Dendritic cell treated with granulocyte-macrophage colony-stimulating factor and Interleukin-4, amounts not matched to agents 40 ng/mL and 50 ng/mL, for 4 days (primary cell): ENCODE measurements around the gene GMEB1.
A peak's percentile ranks its signal among the peaks of the same experiment; 100 is the strongest.
"Not testable (repeated sequence)": the region's sequence is repeated elsewhere in the genome, so short reads cannot be mapped to it uniquely, and the experiment has no call there.

Experiments used
- H3K27ac Mint-ChIP-seq: one replicate; pipeline ENCODE4 v1.8.0; 2022; ENCODE audit warnings: mild to moderate bottlenecking, mixed read lengths
- H3K27me3 Mint-ChIP-seq: one replicate; pipeline ENCODE4 v1.8.0; 2022; ENCODE audit warnings: mild to moderate bottlenecking, mixed read lengths
- H3K36me3 Mint-ChIP-seq: one replicate; pipeline ENCODE4 v1.8.0; 2022; ENCODE audit warnings: low read depth, mixed read lengths
- H3K4me1 Mint-ChIP-seq: one replicate; pipeline ENCODE4 v1.8.0; 2022; ENCODE audit warnings: low read depth, mixed read lengths
- H3K4me3 Mint-ChIP-seq: one replicate; pipeline ENCODE4 v1.8.0; 2022; ENCODE audit warnings: mild to moderate bottlenecking, moderate library complexity, mixed read lengths
- H3K9me3 Mint-ChIP-seq: one replicate; pipeline ENCODE4 v1.8.0; 2022; ENCODE audit warnings: mixed read lengths
- intact Hi-C: fragments of 100-400 bp; cut with micrococcal nuclease; formaldehyde crosslinking; loops from one replicate; pipeline ENCODE4 v1.15.0; 2022

GMEB1 gene

DNA sequence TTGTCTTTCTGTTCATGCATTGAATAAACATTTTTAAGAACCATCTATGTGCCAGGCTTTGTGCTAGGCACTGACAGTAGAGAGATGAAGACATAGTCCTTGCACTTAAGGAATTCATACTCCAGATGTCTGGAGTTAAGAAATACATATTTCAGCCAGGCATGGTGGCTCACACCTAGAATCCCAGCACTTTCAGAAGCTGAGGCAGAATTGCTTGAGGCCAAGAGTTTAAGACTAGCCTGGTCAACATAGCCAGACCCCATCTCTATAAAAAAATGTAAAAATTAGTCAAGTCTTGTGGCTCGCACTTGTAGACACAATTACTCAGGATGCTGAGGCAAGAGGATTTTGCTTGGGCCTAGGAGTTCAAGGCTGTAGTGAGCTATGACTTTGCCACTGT lies 49.6 kb downstream of the GMEB1 start:
- no peaks in the 10 kb centered on the region for H3K9me3 Mint-ChIP-seq
- H3K27me3 Mint-ChIP-seq = no peaks in the 10 kb centered on the region
- no peak overlapping the region for H3K4me3 Mint-ChIP-seq
- H3K27ac Mint-ChIP-seq = no peak overlapping the region
- peaks cover 22% of the 10 kb centered on the region for H3K36me3 Mint-ChIP-seq
- H3K4me1 Mint-ChIP-seq = peaks cover 46% of the 10 kb centered on the region
- intact Hi-C loops = no loop called here

DNA sequence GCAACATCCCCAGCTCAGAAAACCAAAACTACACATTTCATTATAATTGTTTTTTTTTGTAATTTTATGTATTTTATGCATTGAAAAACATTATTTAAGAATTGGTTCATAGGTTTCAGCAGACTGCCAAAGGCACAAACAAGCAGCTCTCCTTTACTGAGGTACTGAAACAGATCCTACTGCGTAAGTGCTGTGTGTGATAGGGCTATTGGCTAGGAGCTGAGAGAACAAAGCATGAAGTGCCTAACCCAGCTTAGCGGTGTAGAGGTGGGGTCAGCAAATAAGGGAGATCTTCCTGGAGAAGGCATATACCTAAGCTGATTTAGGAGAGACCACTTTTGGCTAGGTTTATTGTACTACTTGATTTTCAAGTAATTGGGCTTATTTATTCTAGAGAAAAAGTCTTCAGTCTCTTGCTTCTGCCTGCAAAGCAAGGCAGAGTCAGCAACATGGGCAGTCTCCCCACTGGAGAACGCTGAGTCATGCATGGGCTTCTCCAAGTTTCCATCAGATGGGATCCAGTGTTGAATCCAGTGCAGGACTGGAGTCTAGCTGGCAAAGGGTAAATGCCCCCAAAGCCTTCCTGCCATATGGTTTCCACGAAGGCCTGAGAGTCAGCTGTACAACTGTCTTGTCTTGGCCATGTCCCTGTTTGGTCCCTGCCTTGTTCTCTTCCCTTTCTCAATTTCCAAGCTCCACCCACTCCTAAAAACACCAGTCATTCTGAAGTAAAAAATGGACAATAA lies 50.2 kb downstream of the GMEB1 start:
- H3K27me3 Mint-ChIP-seq = no peaks in the 10 kb centered on the region
- no peak overlapping the region for H3K4me3 Mint-ChIP-seq
- peaks cover 44% of the 10 kb centered on the region for H3K4me1 Mint-ChIP-seq
- intact Hi-C loops = no loop called here
- H3K36me3 Mint-ChIP-seq = peaks cover 18% of the 10 kb centered on the region
- no peaks in the 10 kb centered on the region for H3K9me3 Mint-ChIP-seq
- no peak overlapping the region for H3K27ac Mint-ChIP-seq

DNA sequence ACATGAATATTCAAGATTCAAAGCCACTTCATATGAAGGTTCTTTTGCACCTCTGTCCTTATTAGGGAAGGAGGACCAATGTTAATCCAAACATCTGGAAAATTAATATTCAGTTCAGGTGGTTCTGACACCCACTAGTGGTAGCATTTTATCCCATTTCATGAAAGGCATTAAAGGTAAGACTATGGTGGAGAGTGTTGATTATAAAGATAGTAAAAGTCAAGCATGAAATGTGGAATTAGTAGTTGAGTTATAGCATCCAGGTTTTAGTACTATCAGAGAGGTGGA lies 50.7 kb downstream of the GMEB1 start:
- peaks cover 39% of the 10 kb centered on the region for H3K4me1 Mint-ChIP-seq
- H3K4me3 Mint-ChIP-seq = no peak overlapping the region
- H3K9me3 Mint-ChIP-seq = no peaks in the 10 kb centered on the region
- H3K36me3 Mint-ChIP-seq = peaks cover 13% of the 10 kb centered on the region
- H3K27me3 Mint-ChIP-seq = no peaks in the 10 kb centered on the region
- intact Hi-C loops = no loop called here
- H3K27ac Mint-ChIP-seq = no peak overlapping the region

DNA sequence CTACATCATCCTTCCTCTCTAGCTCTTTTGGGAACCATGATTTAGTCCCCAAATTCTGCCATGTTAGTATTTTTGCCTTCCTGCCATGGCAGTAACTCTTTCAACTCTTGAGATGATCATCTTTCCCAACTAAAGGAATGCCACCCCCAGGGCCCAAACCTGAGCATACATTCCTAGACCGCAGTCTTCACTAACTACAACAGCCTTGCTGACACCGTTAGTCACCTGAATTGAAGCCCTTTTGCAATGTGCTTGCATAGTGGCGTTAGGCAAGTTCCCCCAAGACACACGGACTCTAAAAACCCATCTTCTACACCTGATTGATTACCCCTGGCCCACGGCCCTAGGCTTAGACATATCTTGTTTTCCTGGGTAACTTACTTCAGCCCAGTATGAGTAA lies 51.8 kb downstream of the GMEB1 start:
- H3K36me3 Mint-ChIP-seq = peaks cover 2% of the 10 kb centered on the region
- H3K27me3 Mint-ChIP-seq = no peaks in the 10 kb centered on the region
- no peaks in the 10 kb centered on the region for H3K9me3 Mint-ChIP-seq
- peaks cover 28% of the 10 kb centered on the region for H3K4me1 Mint-ChIP-seq
- no peak overlapping the region for H3K27ac Mint-ChIP-seq
- H3K4me3 Mint-ChIP-seq = no peak overlapping the region
- intact Hi-C loops = no loop called here

DNA sequence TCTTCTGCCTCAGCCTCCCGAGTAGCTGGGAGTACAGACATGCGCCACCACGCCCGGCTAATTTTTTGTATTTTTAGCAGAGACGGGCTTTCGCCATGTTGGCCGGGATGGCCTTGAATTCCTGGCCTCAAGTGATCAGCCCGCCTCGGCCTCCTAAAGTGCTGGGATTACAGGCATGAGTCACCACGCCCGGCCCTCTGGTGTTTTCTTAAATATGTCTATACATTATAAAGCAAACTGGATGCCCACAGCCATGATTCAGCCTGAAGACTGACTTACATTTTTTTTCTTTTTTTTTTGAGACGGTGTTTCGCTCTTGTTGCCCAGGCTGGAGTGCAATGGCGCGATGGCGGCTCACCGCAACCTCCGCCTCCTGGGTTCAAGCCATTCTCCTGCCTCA lies 53.3 kb downstream of the GMEB1 start:
- intact Hi-C loops, H3K27ac Mint-ChIP-seq, H3K9me3 Mint-ChIP-seq, H3K27me3 Mint-ChIP-seq, H3K4me3 Mint-ChIP-seq, H3K36me3 Mint-ChIP-seq: not testable (repeated sequence)
- H3K4me1 Mint-ChIP-seq = peaks cover 17% of the 10 kb centered on the region

DNA sequence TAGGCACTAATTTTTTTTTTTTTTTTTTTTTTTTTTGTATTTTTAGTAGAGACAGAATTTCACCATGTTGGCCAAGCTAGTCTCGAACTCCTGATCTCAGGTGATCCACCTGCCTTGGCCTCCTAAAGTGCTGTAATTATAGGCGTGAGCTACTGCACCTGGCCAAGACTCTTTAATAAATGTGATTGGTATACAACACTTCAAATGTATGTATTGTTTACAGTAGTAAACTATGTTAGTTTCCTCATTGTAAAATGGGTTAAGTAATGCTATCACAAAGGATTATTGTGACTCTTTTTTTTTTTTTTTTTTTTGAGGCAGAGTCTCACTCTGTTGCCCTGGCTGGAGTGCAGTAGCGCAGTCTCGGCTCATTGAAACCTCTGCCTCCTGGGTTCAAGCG lies 56.8 kb downstream of the GMEB1 start:
- H3K4me3 Mint-ChIP-seq, H3K27me3 Mint-ChIP-seq, intact Hi-C loops, H3K9me3 Mint-ChIP-seq, H3K4me1 Mint-ChIP-seq, H3K36me3 Mint-ChIP-seq, H3K27ac Mint-ChIP-seq: not testable (repeated sequence)

DNA sequence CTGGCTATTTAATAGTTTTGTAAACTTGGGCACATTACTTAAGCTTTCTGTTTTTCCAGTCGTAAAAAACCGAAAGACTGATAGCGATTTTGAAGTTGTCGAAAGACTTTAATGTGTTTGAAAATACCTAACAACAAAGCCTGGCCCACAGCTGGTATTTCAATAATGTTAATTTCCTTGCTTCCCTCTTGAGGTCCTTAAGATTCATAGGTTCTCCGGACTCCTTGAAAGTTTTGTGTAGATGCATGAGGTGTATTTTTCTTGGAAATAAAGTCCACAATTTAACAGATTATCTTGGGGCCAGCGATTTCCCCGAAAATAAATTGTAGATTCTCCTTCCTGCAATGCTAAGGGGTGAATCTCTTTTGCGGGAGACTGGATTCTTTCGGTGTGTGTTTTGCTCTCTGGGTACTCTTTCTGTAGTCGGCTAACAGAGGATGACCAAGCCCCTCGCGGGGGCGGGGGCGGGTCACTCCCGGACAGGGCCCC lies 67.4 kb downstream of the GMEB1 start:
- peaks cover 37% of the 10 kb centered on the region for H3K4me1 Mint-ChIP-seq
- H3K36me3 Mint-ChIP-seq = peaks cover 45% of the 10 kb centered on the region
- intact Hi-C loops = loop anchor here (2.0 kb wide), 2 partner anchors 67 to 87 kb away; partner anchors contain the start of genes GMEB1 and RNU11
- H3K27ac Mint-ChIP-seq = peak overlapping the region; percentile 93
- H3K9me3 Mint-ChIP-seq = peaks cover 12% of the 10 kb centered on the region
- no peaks in the 10 kb centered on the region for H3K27me3 Mint-ChIP-seq
- peak overlapping the region; percentile 90 for H3K4me3 Mint-ChIP-seq

DNA sequence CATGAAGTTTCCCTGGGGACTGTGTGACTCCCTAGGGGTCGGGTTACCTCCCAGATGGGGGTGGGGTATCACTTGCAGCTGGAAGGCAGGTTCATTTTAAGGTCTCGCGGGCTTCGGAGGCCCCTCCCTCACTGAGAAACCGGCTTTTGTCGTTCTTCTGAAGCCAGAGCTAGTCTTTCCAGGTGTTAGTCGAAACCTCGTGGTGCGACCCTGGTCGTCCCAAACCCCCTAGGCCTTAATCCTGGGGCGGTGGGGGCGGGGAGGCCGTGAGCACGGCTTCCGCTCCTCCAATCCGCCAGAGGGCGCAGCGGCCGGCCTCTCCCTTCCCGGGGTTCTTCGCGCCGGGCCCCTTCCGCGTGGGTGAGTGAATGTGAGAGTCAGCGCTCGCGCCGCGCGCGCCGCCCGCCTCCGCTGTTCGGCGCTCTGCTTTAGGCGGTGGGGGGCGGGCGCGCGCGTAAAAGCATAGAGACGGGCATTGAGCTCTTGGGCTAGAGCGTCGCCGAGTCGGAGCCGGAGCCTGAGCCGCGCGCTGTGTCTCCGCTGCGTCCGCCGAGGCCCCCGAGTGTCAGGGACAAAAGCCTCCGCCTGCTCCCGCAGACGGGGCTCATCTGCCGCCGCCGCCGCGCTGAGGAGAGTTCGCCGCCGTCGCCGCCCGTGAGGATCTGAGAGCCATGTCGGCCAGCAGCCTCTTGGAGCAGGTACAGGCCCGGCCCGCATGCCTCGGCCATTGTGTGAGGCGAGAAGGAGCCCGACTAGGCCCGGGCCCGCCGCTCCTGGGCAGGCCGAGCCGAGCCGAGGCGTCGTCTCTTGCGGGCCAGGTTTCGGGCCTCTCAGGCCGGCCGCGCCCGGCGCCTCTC lies 68.1 kb downstream of the GMEB1 start, which contains the start of gene YTHDF2:
TSS of gene YTHDF2 (plus strand) at position 491 of the 857 bp plus-strand sequence. CDS start at position 672, 181 bp downstream.
- peaks cover 52% of the 10 kb centered on the region for H3K36me3 Mint-ChIP-seq
- no peaks in the 10 kb centered on the region for H3K27me3 Mint-ChIP-seq
- H3K4me3 Mint-ChIP-seq = peak within 1 kb of the TSS; percentile 90
- intact Hi-C loops = loop anchor here (2.0 kb wide), 2 partner anchors 68 to 88 kb away; partner anchors contain the start of genes GMEB1 and RNU11
- peak within 1 kb of the TSS; percentile 93 for H3K27ac Mint-ChIP-seq
- peaks cover 12% of the 10 kb centered on the region for H3K9me3 Mint-ChIP-seq
- H3K4me1 Mint-ChIP-seq = peaks cover 37% of the 10 kb centered on the region

DNA sequence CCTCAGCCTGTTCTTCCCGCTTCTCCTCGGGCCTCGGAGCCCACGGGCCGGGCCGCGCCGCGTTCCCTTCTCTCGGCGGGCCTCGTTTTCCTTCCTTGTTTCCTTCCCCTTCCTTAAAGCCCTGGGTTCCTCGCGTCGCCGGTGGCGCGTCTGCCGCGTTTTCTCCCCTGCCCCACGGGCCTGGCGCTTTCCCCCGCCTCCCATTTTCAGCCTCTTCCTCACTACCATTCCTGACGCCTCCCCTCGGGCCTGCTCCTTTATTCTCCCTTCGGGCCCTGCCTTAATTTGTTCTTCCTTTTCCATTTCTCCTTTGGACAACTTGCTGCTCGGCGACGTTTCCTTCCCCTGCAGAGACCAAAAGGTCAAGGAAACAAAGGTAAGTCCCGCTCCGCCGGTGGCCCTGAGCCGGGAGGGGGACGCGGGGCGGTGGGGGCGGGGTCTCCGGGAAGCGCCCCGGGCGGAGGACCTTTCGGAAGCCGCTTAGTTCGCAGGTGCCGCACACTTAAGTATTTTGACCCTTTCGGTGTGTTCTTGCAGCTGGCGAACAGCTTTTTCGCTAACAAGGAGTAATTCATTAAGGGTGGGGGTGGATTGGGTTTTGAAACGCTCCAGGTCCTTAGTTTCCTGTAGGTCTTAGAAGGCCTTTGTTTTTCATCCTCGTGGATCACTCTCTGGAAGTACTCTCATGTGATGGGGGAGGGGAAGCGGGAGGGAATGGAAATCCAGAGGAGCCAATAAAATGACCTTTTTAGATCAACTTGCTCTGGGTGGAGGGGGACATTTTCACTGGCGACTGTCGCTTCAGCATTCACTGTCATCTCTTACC lies 68.9 kb downstream of the GMEB1 start:
- peaks cover 60% of the 10 kb centered on the region for H3K36me3 Mint-ChIP-seq

DNA sequence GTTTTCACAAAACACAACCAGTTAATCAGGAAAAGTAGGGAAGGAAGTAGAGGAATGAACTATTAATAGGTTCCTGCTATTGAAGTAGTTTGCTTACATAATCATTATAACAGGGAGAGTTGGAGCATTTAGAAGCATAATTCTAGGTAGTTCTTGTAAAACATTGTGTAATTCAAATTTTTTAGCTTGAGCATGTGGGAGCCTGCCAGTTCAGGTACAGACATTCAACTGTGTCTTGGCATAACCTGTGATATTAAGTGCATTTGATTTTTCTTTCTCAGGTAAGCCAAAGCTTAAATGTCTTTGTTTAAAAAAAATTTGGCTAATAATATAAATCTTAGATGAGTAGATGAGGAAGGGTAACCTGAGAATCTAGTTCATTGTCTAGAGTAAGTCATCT lies 71.5 kb downstream of the GMEB1 start:
- no peaks in the 10 kb centered on the region for H3K27me3 Mint-ChIP-seq
- H3K36me3 Mint-ChIP-seq = peaks cover 86% of the 10 kb centered on the region
- H3K9me3 Mint-ChIP-seq = no peaks in the 10 kb centered on the region
- no peak overlapping the region for H3K4me3 Mint-ChIP-seq
- H3K4me1 Mint-ChIP-seq = peaks cover 62% of the 10 kb centered on the region
- intact Hi-C loops = no loop called here
- no peak overlapping the region for H3K27ac Mint-ChIP-seq

More for the DNA sequence above, 68.9 kb downstream of the GMEB1 start:
- Mint-ChIP-seq H3K27ac (peak overlapping the region; percentile 93), H3K27me3 (no peaks in the 10 kb centered on the region), H3K4me3 (peak overlapping the region; percentile 90), H3K4me1 (peaks cover 44% of the 10 kb centered on the region), H3K9me3 (peaks cover 12% of the 10 kb centered on the region)
- intact Hi-C loops = loop anchor here (2.0 kb wide), 2 partner anchors 69 to 89 kb away; partner anchors contain the start of genes GMEB1 and RNU11

DNA sequence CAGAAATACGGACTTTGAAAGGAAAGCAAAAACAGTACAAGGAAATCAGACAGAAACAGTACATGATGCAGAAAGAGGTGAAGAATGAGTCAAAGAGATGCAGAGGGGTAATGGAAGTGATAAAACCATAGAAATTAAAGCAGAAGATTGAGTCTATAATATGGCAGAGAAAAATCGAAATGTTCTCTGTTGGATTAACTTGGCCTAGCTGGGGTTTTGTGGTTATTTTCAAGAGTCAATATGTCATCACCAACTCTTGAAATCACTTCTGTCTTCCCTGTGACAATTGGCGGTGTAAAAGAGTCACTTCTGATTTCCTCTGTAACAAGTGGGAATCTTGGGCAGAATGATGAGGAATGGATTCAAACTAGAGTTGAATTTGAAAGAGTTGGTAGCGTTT lies 75.6 kb downstream of the GMEB1 start:
- peaks cover 85% of the 10 kb centered on the region for H3K36me3 Mint-ChIP-seq
- peak overlapping the region; percentile 58 for H3K27ac Mint-ChIP-seq
- peaks cover 62% of the 10 kb centered on the region for H3K4me1 Mint-ChIP-seq
- peak overlapping the region; percentile 51 for H3K4me3 Mint-ChIP-seq
- intact Hi-C loops = no loop called here
- H3K27me3 Mint-ChIP-seq = no peaks in the 10 kb centered on the region
- no peaks in the 10 kb centered on the region for H3K9me3 Mint-ChIP-seq

DNA sequence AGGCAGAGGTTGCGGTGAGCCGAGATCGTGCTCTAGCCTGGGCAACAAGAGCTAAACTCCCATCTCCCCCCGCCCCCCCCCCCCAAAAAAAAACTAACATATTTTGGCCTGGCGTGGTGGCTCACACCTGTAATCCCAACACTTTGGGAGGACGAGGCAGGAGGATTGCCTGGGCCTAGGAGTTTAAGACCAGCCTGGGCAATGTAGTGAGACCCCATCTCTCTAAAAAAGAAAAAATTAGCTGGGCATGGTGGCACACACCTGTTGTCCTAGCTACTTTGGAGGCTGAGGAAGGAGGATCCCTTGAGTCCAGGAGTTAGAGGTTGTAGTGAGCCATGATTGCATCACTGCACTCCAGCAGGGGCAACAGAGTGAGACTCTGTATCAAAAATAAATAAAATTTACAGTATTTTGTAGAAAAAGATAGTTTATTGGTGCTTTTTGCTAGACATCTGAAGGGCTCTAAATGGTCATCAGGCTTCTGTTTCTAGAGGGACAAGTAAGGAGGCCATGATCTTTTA lies 77.1 kb downstream of the GMEB1 start:
- H3K27ac Mint-ChIP-seq = no peak overlapping the region
- no peaks in the 10 kb centered on the region for H3K9me3 Mint-ChIP-seq
- intact Hi-C loops = no loop called here
- peaks cover 66% of the 10 kb centered on the region for H3K4me1 Mint-ChIP-seq
- H3K4me3 Mint-ChIP-seq = no peak overlapping the region
- H3K36me3 Mint-ChIP-seq = peaks cover 83% of the 10 kb centered on the region
- H3K27me3 Mint-ChIP-seq = no peaks in the 10 kb centered on the region

DNA sequence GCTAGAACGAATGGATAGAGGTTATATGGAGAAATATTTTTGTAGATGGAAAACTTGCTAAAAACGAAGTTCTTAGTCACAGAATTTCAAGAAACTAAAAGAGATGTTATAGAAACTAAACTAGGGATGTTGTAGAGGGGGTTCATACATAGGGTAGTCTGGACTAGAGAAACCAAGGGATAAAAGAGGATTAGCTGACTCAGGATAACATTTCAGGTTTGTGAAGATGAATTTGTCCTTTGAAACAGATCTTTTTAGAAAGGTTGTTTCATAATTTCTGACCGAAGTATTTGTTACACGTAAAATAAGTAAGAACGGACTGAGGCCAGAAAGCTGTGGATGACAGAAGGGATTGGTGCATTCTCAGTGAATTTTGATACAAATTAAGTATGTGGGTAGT lies 81.7 kb downstream of the GMEB1 start:
- Mint-ChIP-seq H3K27me3 (no peaks in the 10 kb centered on the region), H3K4me3 (peak overlapping the region; percentile 32), H3K27ac (peak overlapping the region; percentile 47), H3K36me3 (peaks cover 55% of the 10 kb centered on the region), H3K9me3 (no peaks in the 10 kb centered on the region), H3K4me1 (peaks cover 50% of the 10 kb centered on the region)
- intact Hi-C loops = no loop called here
